Measurements from ENCODE around the gene UTF1. TPM values are rescaled to one million over a fixed set of nuclear protein-coding genes. Genes with fewer than 3 reads are reported as not detected.
A peak's percentile ranks its signal among the peaks of the same experiment; 100 is the strongest.

Gene UTF1
- total and polyA plus RNA-seq, 4 donors = 0.06 to 0.52 TPM; not detected in 2

GRCh38 chr10:133273534-133274143 lies 43.6 kb downstream of the UTF1 start:
- peaks cover 0 to 11% (median 6%) of the 10 kb centered on the region in 5 donors for H3K4me1 ChIP-seq (ENCODE audit: control insufficient read depth in 5 of 5, insufficient read depth in 5 of 5, low read length in 5 of 5)
- 92 to 93% methylated on average over 23 to 28 of the region's 28 CpGs for WGBS, 2 donors
- ATAC-seq (ENCODE audit: insufficient read depth, low FRiP score) (no peak), DNase-seq (no peak)
- no peaks in the 10 kb centered on the region for H3K9me3 ChIP-seq (ENCODE audit: control insufficient read depth in 4 of 4, insufficient read depth in 3 of 4, low read length in 3 of 4)
- no peak overlapping the region for H3K27ac ChIP-seq (ENCODE audit: low read depth in 1 of 2, low read length in 1 of 2)
- H3K27me3 ChIP-seq (ENCODE audit: control insufficient read depth in 3 of 3, insufficient read depth in 3 of 3, low read length in 2 of 3) = no peaks in the 10 kb centered on the region
- H3K36me3 ChIP-seq (ENCODE audit: control insufficient read depth in 4 of 4, insufficient read depth in 4 of 4, low read length in 4 of 4) = peaks cover 0 to 28% (median 0%) of the 10 kb centered on the region in 4 donors
- no peak overlapping the region for H3K4me3 ChIP-seq
- H3K9ac ChIP-seq (ENCODE audit: insufficient read depth in 1 of 2, low read length in 2 of 2) = no peak overlapping the region
- TF ChIP-seq, protein P1, sequence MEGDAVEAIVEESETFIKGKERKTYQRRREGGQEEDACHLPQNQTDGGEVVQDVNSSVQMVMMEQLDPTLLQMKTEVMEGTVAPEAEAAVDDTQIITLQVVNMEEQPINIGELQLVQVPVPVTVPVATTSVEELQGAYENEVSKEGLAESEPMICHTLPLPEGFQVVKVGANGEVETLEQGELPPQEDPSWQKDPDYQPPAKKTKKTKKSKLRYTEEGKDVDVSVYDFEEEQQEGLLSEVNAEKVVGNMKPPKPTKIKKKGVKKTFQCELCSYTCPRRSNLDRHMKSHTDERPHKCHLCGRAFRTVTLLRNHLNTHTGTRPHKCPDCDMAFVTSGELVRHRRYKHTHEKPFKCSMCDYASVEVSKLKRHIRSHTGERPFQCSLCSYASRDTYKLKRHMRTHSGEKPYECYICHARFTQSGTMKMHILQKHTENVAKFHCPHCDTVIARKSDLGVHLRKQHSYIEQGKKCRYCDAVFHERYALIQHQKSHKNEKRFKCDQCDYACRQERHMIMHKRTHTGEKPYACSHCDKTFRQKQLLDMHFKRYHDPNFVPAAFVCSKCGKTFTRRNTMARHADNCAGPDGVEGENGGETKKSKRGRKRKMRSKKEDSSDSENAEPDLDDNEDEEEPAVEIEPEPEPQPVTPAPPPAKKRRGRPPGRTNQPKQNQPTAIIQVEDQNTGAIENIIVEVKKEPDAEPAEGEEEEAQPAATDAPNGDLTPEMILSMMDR (IDR thresholded peaks at IDR 0.05; ENCODE audit: control extremely low read depth, extremely low read depth) = no peak

DNA sequence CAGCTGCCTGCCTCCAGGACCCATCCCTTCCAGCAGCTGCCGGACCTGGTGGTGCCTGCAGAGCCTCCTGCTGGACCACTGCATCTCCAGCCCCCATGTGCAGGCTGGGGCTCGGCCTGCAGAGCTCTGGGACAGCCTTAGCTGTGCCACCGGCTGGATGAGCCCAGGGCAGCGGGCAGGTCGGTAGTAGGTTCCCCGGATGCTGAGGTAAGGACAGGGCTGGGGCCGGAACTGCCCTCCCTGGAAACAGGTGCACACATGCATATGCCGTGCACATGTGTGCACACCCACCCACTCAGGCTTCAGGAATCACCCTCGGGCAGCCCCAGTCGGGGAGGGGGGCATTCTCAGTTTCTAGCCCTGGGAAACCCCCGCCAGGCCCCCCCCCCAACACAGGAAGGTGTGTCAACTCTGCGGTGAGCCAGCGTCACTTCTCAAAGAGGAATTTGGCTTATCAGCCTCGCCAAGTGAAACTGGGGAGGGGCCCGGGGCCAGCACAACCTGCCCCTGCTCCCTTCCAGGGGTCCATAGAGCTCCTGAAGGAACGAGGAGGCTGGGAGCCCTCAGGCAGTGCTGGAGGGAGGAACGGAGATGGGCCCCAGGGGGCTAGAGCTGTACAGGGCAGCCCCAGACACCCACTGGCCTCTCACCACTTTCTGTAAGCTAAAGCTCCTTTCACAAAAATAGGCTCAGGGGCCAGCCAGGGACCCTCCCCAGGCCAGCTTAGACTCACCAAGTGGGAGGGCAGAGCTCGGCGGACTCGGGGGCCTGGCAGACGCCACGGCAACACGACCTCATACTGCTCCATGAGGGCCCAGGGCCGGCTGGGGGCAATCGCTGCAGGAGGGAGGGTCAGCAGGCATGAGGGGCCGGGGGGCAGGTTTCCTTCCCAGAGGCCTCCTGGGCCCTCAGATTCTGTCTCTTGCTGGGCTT lies 45.0 kb downstream of the UTF1 start:
- no peak overlapping the region for H3K4me3 ChIP-seq
- 15 to 23% methylated on average over 26 of the region's 26 CpGs for WGBS, 2 donors
- H3K4me1 ChIP-seq (ENCODE audit: control insufficient read depth in 5 of 5, insufficient read depth in 5 of 5, low read length in 5 of 5) = peaks cover 0 to 11% (median 6%) of the 10 kb centered on the region in 5 donors
- no peaks in the 10 kb centered on the region for H3K9me3 ChIP-seq (ENCODE audit: control insufficient read depth in 4 of 4, insufficient read depth in 3 of 4, low read length in 3 of 4)
- TF ChIP-seq, protein P1 (IDR thresholded peaks at IDR 0.05; ENCODE audit: control extremely low read depth, extremely low read depth) = no peak
- peak overlapping the region in 1 of 2 donors; percentile 15 for H3K27ac ChIP-seq (ENCODE audit: low read depth in 1 of 2, low read length in 1 of 2)
- H3K27me3 ChIP-seq (ENCODE audit: control insufficient read depth in 3 of 3, insufficient read depth in 3 of 3, low read length in 2 of 3) = no peaks in the 10 kb centered on the region
- DNase-seq = peak; percentile 27 to 56 (median 46)
- no peak overlapping the region for H3K9ac ChIP-seq (ENCODE audit: insufficient read depth in 1 of 2, low read length in 2 of 2)
- no peak for ATAC-seq (ENCODE audit: insufficient read depth, low FRiP score)
- H3K36me3 ChIP-seq (ENCODE audit: control insufficient read depth in 4 of 4, insufficient read depth in 4 of 4, low read length in 4 of 4) = peaks cover 0 to 33% (median 5%) of the 10 kb centered on the region in 4 donors

- 11 to 22% methylated on average over 12 of the region's 12 CpGs for WGBS, 2 donors
- no peak for DNase-seq
- Histone ChIP-seq H3K4me1 (ENCODE audit: control insufficient read depth in 5 of 5, insufficient read depth in 5 of 5, low read length in 5 of 5) (peaks cover 0 to 11% (median 6%) of the 10 kb centered on the region in 5 donors), H3K27ac (ENCODE audit: low read depth in 1 of 2, low read length in 1 of 2) (no peak overlapping the region), H3K9me3 (ENCODE audit: control insufficient read depth in 4 of 4, insufficient read depth in 3 of 4, low read length in 3 of 4) (no peaks in the 10 kb centered on the region), H3K4me3 (no peak overlapping the region), H3K36me3 (ENCODE audit: control insufficient read depth in 4 of 4, insufficient read depth in 4 of 4, low read length in 4 of 4) (peaks cover 0 to 36% (median 7%) of the 10 kb centered on the region in 4 donors), H3K27me3 (ENCODE audit: control insufficient read depth in 3 of 3, insufficient read depth in 3 of 3, low read length in 2 of 3) (no peaks in the 10 kb centered on the region), H3K9ac (ENCODE audit: insufficient read depth in 1 of 2, low read length in 2 of 2) (no peak overlapping the region)
- ATAC-seq (ENCODE audit: insufficient read depth, low FRiP score) = no peak
- TF ChIP-seq, protein P1 (IDR thresholded peaks at IDR 0.05; ENCODE audit: control extremely low read depth, extremely low read depth) = no peak
These were observed 45.7 kb downstream of the UTF1 start for GRCh38 chr10:133275684-133276092.
